NCI-H2227 (cell line): ENCODE results near the gene EEF1A2.

Source experiments
- DNase-seq: peaks from one replicate; lab custom pipeline; 2025; ENCODE audit not compliant: unreplicated experiment; lab: John Stamatoyannopoulos, UW

Gene EEF1A2

GRCh38 chr20:63537525-63538203, 38.8 kb upstream of the EEF1A2 start:
- peak; percentile 87 for DNase-seq

GRCh38 chr20:63536997-63537524, 38.2 kb upstream of the EEF1A2 start, which contains the start of gene PTK6:
Gene PTK6 (minus strand): TSS chr20:63537376. CDS start chr20:63537314, 62 bp downstream.
- DNase-seq, result no peak

- no peak for DNase-seq
Measured at GRCh38 chr20:63536241-63536977, 37.5 kb upstream of the EEF1A2 start.

- peak; percentile 31 for DNase-seq
Measured at GRCh38 chr20:63534831-63535651, 36.2 kb upstream of the EEF1A2 start.

GRCh38 chr20:63534427-63534830, 35.5 kb upstream of the EEF1A2 start:
- no peak for DNase-seq

GRCh38 chr20:63533871-63534393, 35.0 kb upstream of the EEF1A2 start:
- DNase-seq, result no peak

GRCh38 chr20:63533388-63533787, 34.5 kb upstream of the EEF1A2 start:
- no peak for DNase-seq

GRCh38 chr20:63532449-63532971, 33.6 kb upstream of the EEF1A2 start:
- DNase-seq, result no peak

GRCh38 chr20:63531686-63532448, 33.0 kb upstream of the EEF1A2 start:
- DNase-seq, result no peak

- no peak for DNase-seq
Measured at GRCh38 chr20:63530788-63531160, 31.9 kb upstream of the EEF1A2 start.

- DNase-seq, result no peak
Measured at GRCh38 chr20:63529861-63530787, 31.2 kb upstream of the EEF1A2 start.

- DNase-seq, result no peak
Measured at GRCh38 chr20:63529180-63529860, 30.4 kb upstream of the EEF1A2 start.

- no peak for DNase-seq
Measured at GRCh38 chr20:63527184-63527583, 28.3 kb upstream of the EEF1A2 start.

GRCh38 chr20:63525971-63526370, 27.1 kb upstream of the EEF1A2 start:
- no peak for DNase-seq

- no peak for DNase-seq
Measured at GRCh38 chr20:63525185-63525584, 26.3 kb upstream of the EEF1A2 start.

GRCh38 chr20:63522981-63523611, 24.2 kb upstream of the EEF1A2 start:
- no peak for DNase-seq

- no peak for DNase-seq
Measured at GRCh38 chr20:63522091-63522868, 23.4 kb upstream of the EEF1A2 start.
